ENCODE data around the gene TMEFF1. TPM values are rescaled to one million over a fixed set of nuclear protein-coding genes. Genes with fewer than 3 reads are reported as not detected.

Gene TMEFF1
- total and polyA plus RNA-seq, 4 donors: 0.01 to 0.77 (median 0.71) TPM; not detected in 1

- DNase-seq: no peak
- Histone ChIP-seq H3K4me1 (ENCODE audit: control insufficient read depth in 5 of 5, insufficient read depth in 5 of 5, low read length in 5 of 5) (peaks cover 0 to 3% (median 0%) of the 10 kb centered on the region in 5 donors), H3K27ac (ENCODE audit: low read depth in 1 of 2, low read length in 1 of 2) (peak overlapping the region in 1 of 2 donors; percentile 70), H3K9ac (ENCODE audit: insufficient read depth in 1 of 2, low read length in 2 of 2) (no peak overlapping the region), H3K27me3 (ENCODE audit: control insufficient read depth in 3 of 3, insufficient read depth in 3 of 3, low read length in 2 of 3) (no peaks in the 10 kb centered on the region), H3K9me3 (ENCODE audit: control insufficient read depth in 4 of 4, insufficient read depth in 3 of 4, low read length in 3 of 4) (no peaks in the 10 kb centered on the region), H3K36me3 (ENCODE audit: control insufficient read depth in 4 of 4, insufficient read depth in 4 of 4, low read length in 4 of 4) (no peaks in the 10 kb centered on the region), H3K4me3 (no peak overlapping the region)
- no peak for TF ChIP-seq CTCF (IDR thresholded peaks at IDR 0.05; ENCODE audit: control extremely low read depth, extremely low read depth)
- ATAC-seq (ENCODE audit: insufficient read depth, low FRiP score): no peak
- WGBS, 2 donors: 97 to 98% methylated on average over 1 of the region's 1 CpG
These were observed 105.7 kb downstream of the TMEFF1 start for GRCh38 chr9:100578610-100579009.

- H3K27me3 ChIP-seq (ENCODE audit: control insufficient read depth in 3 of 3, insufficient read depth in 3 of 3, low read length in 2 of 3): no peaks in the 10 kb centered on the region
- no peak for TF ChIP-seq CTCF (IDR thresholded peaks at IDR 0.05; ENCODE audit: control extremely low read depth, extremely low read depth)
- peaks cover 0 to 3% (median 0%) of the 10 kb centered on the region in 5 donors for H3K4me1 ChIP-seq (ENCODE audit: control insufficient read depth in 5 of 5, insufficient read depth in 5 of 5, low read length in 5 of 5)
- no peak overlapping the region for H3K9ac ChIP-seq (ENCODE audit: insufficient read depth in 1 of 2, low read length in 2 of 2)
- ATAC-seq (ENCODE audit: insufficient read depth, low FRiP score) (no peak), DNase-seq (no peak)
- H3K27ac ChIP-seq (ENCODE audit: low read depth in 1 of 2, low read length in 1 of 2): peak overlapping the region in 1 of 2 donors; percentile 76
- H3K36me3 ChIP-seq (ENCODE audit: control insufficient read depth in 4 of 4, insufficient read depth in 4 of 4, low read length in 4 of 4): no peaks in the 10 kb centered on the region
- H3K9me3 ChIP-seq (ENCODE audit: control insufficient read depth in 4 of 4, insufficient read depth in 3 of 4, low read length in 3 of 4): no peaks in the 10 kb centered on the region
- H3K4me3 ChIP-seq: no peak overlapping the region
- WGBS, 2 donors: 72 to 92% methylated on average over 2 of the region's 2 CpGs
These were observed 106.7 kb downstream of the TMEFF1 start for GRCh38 chr9:100579665-100580064.

DNA sequence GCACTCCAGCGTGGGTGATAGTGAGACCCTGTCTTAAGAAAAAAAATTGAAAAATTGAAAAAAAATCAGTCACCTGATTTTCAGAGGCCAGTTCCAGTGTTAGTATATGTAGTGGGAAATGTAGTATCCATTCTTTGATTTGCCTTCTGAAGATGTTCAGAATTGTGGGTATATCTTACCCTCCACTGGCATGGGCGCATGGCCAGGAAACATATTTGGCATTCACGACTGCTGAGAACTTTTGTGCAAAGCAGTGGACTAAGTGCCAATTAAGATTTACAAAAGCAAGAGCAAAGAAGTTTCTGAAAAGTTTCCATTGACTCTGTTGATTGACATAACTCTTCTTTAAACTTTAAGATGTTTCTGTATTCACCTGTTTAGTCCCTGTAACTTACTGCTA is 107.3 kb downstream of the TMEFF1 start:
- H3K27ac ChIP-seq (ENCODE audit: low read depth in 1 of 2, low read length in 1 of 2): peak overlapping the region in 1 of 2 donors; percentile 76
- H3K9ac ChIP-seq (ENCODE audit: insufficient read depth in 1 of 2, low read length in 2 of 2): no peak overlapping the region
- 73 to 81% methylated on average over 3 of the region's 3 CpGs for WGBS, 2 donors
- H3K9me3 ChIP-seq (ENCODE audit: control insufficient read depth in 4 of 4, insufficient read depth in 3 of 4, low read length in 3 of 4): no peaks in the 10 kb centered on the region
- H3K27me3 ChIP-seq (ENCODE audit: control insufficient read depth in 3 of 3, insufficient read depth in 3 of 3, low read length in 2 of 3): no peaks in the 10 kb centered on the region
- H3K4me1 ChIP-seq (ENCODE audit: control insufficient read depth in 5 of 5, insufficient read depth in 5 of 5, low read length in 5 of 5): peaks cover 0 to 3% (median 0%) of the 10 kb centered on the region in 5 donors
- no peak for TF ChIP-seq CTCF (IDR thresholded peaks at IDR 0.05; ENCODE audit: control extremely low read depth, extremely low read depth)
- H3K36me3 ChIP-seq (ENCODE audit: control insufficient read depth in 4 of 4, insufficient read depth in 4 of 4, low read length in 4 of 4): no peaks in the 10 kb centered on the region
- ATAC-seq (ENCODE audit: insufficient read depth, low FRiP score) (no peak), DNase-seq (no peak)
- no peak overlapping the region for H3K4me3 ChIP-seq

- peaks cover 0 to 4% (median 0%) of the 10 kb centered on the region in 4 donors for H3K36me3 ChIP-seq (ENCODE audit: control insufficient read depth in 4 of 4, insufficient read depth in 4 of 4, low read length in 4 of 4)
- no peak overlapping the region for H3K4me3 ChIP-seq
- no peaks in the 10 kb centered on the region for H3K27me3 ChIP-seq (ENCODE audit: control insufficient read depth in 3 of 3, insufficient read depth in 3 of 3, low read length in 2 of 3)
- ATAC-seq (ENCODE audit: insufficient read depth, low FRiP score): no peak
- peaks cover 0 to 3% (median 0%) of the 10 kb centered on the region in 5 donors for H3K4me1 ChIP-seq (ENCODE audit: control insufficient read depth in 5 of 5, insufficient read depth in 5 of 5, low read length in 5 of 5)
- no peaks in the 10 kb centered on the region for H3K9me3 ChIP-seq (ENCODE audit: control insufficient read depth in 4 of 4, insufficient read depth in 3 of 4, low read length in 3 of 4)
- H3K9ac ChIP-seq (ENCODE audit: insufficient read depth in 1 of 2, low read length in 2 of 2): no peak overlapping the region
- H3K27ac ChIP-seq (ENCODE audit: low read depth in 1 of 2, low read length in 1 of 2): no peak overlapping the region
- no peak for TF ChIP-seq CTCF (IDR thresholded peaks at IDR 0.05; ENCODE audit: control extremely low read depth, extremely low read depth)
- WGBS, 2 donors: 92 to 95% methylated on average over 7 of the region's 7 CpGs
- no peak for DNase-seq
These were observed 108.1 kb downstream of the TMEFF1 start for GRCh38 chr9:100581081-100581480.
